ES-I3 (cell line): Measurements from ENCODE around the gene HDAC8.

ENCODE experiments used
- H3K36me3 ChIP-seq: 2 replicates; pipeline ENCODE4 v1.6.1; 2013; ENCODE audit warnings: mild to moderate bottlenecking, low read length, control low read depth, moderate library complexity; ENCODE audit not compliant: insufficient read depth
- H3K4me1 ChIP-seq: 2 replicates; pipeline ENCODE4 v1.6.1; 2013; ENCODE audit warnings: mild to moderate bottlenecking, control low read depth, low read length; ENCODE audit not compliant: insufficient read depth
- H3K9ac ChIP-seq: 2 replicates; pipeline ENCODE4 v1.6.1; 2013; ENCODE audit warnings: low read depth, mild to moderate bottlenecking, low read length, moderate library complexity
- H3K9me3 ChIP-seq: 2 replicates; pipeline ENCODE4 v1.6.1; 2013; ENCODE audit warnings: mild to moderate bottlenecking, low read length, moderate library complexity; ENCODE audit not compliant: control insufficient read depth, insufficient read depth

HDAC8 gene

DNA sequence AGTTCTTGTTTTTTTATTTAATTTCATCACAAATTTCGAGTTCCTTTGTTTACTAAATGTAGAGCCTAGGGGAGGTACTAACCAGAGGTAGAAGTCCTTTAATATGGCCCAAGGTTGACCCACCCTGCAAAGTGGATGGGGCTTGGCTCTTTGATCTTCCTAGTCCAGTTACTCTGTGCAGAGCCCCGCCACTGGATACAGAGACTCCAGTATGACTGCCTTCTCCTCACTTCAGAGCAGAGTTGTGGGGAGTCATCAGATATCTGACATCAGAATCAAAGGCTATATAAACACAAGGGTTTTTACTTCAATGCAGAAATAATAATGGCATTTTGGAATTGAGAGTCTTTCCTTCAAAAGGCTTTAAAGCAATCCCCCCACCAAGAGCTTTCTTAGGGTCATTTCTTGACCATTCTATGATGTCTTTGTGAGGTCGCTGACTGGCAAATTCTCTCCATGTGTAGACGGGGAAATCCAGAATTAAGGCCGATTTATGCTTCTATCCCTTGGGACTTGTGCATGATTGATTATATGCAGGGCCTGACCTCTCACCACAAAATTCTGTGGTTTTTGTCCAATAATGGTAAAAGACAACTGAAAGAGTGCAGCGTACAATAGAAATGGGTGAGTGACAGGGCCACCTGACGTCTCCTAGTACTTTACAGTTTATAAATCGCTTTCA, 178.7 kb downstream of the HDAC8 start:
- Histone ChIP-seq H3K9ac (no peak overlapping the region), H3K4me1 (peaks cover 24% of the 10 kb centered on the region), H3K36me3 (no peaks in the 10 kb centered on the region), H3K9me3 (no peaks in the 10 kb centered on the region)

DNA sequence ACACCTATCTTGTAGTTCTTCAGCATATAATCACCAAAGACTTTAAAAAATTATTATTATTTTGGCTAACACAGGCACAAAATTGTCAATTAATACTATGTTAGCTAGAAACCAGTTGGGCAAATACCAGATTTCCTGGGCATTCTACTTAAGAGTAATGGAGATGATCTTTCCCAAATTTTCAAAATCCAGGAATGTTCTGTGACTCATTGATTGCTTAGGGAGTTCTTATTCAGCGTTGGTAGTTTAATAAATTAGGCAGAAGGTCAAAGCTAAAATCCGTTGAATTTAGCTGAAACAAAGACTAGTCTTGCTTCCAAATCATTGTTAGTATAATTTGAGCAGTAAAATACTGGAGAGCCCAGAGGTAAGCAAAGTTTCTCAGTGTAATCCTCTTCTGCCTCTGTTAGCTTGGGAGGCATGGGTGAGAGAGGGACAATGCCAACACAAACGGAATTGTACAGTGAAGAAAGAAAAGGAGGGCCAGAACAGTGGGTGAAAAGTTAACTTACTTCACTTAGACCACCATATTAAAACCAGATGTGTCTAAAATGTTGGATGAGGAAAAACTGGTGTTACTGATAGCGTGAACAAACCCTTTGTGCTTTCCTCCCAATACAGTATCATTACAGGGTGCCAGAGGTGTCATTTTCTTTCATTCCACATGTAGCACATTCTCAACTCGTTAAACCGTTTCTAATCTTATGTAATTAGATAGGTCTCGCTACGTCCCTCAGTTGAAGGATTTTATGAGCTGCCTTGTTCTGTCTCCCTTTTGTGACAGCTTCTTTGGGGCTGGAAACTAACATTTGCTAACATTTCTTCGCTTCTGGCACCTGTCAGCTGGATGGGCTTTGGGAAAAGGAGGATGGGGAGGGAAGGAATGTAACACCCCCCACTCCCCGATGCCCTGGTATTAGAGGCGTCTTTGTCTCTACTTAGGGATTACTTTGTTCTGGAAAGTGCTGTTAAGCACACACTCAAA, 179.5 kb downstream of the HDAC8 start:
- Histone ChIP-seq H3K9me3 (no peaks in the 10 kb centered on the region), H3K4me1 (peaks cover 24% of the 10 kb centered on the region), H3K9ac (no peak overlapping the region), H3K36me3 (no peaks in the 10 kb centered on the region)

DNA sequence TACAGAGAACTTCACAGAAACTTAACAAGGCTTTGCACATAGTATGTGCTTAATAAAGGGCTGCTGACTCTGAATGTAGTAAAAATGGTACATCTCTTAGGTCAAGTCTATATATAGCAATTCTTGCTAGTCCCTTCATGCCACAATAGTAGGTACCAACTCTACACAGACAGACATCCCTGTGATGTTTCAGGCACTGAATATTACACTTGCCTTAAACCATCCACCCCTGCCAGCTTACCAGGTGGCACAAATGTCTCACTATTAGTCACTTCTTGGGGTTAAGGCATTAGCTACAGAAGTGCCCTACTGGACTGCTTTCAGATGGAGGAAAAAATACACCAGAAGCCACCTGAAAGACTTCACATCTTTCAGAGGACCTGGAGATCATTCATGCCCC, 180.6 kb downstream of the HDAC8 start:
- peaks cover 24% of the 10 kb centered on the region for H3K4me1 ChIP-seq
- H3K9me3 ChIP-seq = no peaks in the 10 kb centered on the region
- no peak overlapping the region for H3K9ac ChIP-seq
- H3K36me3 ChIP-seq = no peaks in the 10 kb centered on the region

DNA sequence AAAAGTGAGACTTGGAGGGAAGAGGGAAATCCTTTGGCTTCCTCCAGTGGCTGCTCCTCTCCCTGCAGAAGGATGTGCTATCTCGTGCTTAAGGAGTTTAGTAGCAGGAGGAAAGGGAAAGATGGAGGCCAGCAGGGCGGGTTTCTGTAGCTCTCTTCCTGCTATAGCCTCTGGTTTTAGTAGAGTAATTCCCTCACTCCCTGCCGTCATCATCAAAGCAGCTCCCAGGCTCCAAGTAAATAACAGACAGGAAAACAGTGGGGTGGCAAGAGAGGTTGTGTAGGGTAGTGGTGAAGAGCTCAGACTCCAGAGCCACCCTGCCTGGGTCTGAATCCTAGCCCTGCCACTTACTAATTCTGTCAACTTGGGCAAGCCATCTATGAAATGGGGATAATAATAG, 185.4 kb downstream of the HDAC8 start:
- H3K4me1 ChIP-seq = 0 out of 2 replicates have a peak, but pooled peaks cover 5% of the 10 kb centered on the region
- no peaks in the 10 kb centered on the region for H3K36me3 ChIP-seq
- H3K9me3 ChIP-seq = no peaks in the 10 kb centered on the region
- H3K9ac ChIP-seq = no peak overlapping the region

DNA sequence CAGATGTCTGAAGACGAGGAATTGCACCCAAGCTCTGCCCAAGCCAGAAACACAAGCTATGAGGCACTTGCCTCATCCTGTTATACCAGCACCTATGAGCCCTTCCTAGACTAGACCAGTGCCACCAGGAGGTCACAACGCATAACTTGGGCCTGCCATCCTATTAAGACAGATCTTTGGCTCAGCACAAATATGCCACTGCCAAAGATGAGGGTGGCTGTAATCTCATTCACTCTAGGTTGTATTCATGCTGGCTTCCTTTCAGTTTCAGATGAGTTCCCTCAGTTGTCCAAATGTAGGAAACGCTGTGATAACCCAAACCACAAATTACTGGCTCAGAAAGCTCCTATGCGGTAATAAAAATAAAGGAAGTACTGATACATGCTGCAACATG, 190.4 kb downstream of the HDAC8 start:
- peaks cover 6% of the 10 kb centered on the region for H3K4me1 ChIP-seq
- H3K9me3 ChIP-seq = no peaks in the 10 kb centered on the region
- no peak overlapping the region for H3K9ac ChIP-seq
- H3K36me3 ChIP-seq = no peaks in the 10 kb centered on the region

DNA sequence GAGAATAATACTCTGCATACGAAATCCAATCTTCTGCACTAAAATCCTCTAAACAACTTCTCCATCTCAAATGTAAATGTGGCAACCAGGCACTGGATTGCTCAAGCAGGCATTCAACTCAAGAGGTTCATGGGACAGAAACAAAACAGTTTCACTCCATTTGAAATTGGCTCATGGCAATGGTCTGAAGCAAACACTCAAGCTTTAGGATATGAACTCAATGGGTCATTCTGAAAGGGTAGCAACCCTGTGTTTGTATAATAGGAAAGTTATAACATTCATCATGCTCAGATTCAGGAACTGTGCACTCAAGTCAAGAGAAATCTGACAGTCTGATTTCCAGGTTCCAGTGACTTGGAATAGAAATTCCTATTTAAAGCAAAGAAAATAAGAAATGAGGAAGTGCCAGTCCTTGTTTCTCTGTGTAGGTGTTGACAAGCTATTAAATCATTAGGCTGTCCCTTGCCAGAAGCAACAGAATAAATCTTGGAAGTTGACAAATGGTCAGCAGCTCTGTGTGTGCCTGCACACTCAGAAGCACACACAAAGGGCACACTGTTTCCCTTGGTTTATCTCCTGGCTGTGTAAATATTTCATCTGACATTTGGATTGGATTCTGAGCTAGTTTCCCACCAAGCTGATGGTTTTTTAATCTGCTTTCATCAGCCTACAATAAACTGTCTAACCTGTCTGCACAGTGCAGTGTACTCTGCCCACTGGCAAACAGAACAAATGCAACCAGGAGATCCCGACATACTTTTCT, 191.0 kb downstream of the HDAC8 start:
- Histone ChIP-seq H3K9me3 (no peaks in the 10 kb centered on the region), H3K36me3 (no peaks in the 10 kb centered on the region), H3K4me1 (peaks cover 6% of the 10 kb centered on the region), H3K9ac (no peak overlapping the region)

DNA sequence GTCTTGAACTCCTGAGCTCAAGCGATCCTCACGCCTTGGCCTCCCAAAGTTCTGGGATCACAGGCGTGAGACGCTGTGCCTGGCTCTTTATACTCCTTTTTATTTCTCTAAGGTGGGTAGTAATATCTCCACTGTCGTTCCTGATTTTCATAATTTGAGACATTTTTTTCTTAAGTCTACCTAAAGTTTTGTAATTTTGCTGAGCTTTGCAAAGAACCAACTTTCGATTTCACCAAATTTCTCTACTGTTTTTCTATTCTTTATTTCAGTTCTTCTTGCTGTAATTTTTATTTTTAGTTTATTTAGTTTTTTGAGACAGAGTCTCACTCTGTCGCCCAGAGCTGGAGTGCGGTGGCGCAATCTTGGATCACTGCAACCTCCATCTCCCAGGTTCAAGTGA, 196.5 kb downstream of the HDAC8 start:
- Histone ChIP-seq H3K9me3 (no peaks in the 10 kb centered on the region), H3K36me3 (no peaks in the 10 kb centered on the region), H3K9ac (no peak overlapping the region), H3K4me1 (peaks cover 4% of the 10 kb centered on the region)

DNA sequence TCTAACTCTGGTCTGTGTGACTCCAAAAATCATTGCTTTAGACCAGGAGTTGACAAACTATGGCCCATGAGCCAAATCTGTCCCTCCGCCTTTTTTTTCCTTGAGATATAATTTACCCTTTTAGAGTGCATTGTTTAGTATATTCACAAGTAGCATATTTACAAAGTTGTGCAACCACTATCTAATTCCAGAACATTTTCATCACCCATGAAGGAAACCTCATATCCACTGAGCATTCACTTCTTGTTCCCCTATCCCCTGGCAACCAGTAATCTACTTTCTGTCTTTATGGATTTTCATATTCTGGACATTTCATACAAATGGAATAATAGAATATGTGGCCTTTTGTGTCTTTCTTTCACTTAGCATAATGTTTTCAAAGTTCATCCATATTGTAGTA, 199.5 kb downstream of the HDAC8 start:
- no peaks in the 10 kb centered on the region for H3K36me3 ChIP-seq
- no peaks in the 10 kb centered on the region for H3K4me1 ChIP-seq
- H3K9ac ChIP-seq = no peak overlapping the region
- H3K9me3 ChIP-seq = no peaks in the 10 kb centered on the region

DNA sequence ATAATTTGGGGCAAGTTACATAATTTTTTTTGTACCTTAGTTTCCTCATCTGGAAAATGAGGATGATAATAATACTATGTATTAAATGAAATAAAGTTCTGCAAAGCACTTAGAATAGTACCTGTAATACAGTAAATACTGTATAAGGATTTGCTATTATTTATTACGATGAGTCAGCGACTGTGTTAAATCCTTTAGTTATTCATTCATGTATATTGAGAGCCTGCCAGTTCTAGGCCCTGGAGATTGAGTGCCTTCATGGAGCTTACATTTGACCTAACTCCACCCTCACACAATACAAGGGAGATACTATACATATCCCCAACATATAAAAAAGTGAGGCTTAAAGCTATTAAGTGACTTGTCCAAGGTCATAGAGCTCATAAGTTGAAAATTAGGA, 199.9 kb downstream of the HDAC8 start:
- Histone ChIP-seq H3K9ac (no peak overlapping the region), H3K4me1 (no peaks in the 10 kb centered on the region), H3K9me3 (no peaks in the 10 kb centered on the region), H3K36me3 (no peaks in the 10 kb centered on the region)

DNA sequence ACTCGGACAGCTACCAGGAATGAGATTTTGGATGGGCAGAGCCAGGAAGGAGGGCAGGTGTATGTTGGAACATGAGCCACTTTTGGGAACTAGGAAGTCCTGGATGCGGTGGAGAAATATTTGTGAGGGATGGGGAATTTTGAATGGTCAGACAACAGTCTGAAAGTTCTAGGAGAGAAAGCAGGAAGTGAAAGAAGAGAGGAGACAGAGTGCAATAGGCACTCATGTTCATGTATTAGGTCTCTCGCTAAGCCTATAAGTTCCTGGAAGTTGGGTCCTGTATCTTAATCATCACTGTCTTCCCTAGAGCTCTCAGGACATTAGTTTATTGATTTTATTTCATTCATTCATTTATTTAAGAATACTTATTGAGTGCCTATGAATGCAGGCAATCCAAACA, 201.2 kb downstream of the HDAC8 start:
- Histone ChIP-seq H3K4me1 (no peaks in the 10 kb centered on the region), H3K9ac (no peak overlapping the region), H3K9me3 (no peaks in the 10 kb centered on the region), H3K36me3 (no peaks in the 10 kb centered on the region)

DNA sequence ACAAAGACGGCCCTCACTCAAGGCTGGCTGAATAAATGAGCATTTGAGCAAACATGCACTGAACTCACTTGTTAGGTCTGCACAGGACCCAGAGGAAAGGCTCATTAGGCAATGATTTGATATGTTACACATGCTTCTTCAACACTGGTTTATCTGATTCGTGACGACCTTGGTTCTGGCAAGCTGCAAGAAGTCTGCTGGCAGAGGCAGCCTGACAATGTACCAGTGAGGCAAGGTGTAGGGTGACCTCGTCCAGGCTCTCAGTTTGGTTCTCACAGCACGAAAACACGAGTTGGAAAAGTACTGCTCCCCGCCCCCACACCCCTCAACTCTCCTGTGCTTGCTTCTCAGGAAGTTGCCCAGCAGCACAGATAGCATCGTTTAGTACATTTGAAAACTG, 203.8 kb downstream of the HDAC8 start:
- H3K9ac ChIP-seq = no peak overlapping the region

DNA sequence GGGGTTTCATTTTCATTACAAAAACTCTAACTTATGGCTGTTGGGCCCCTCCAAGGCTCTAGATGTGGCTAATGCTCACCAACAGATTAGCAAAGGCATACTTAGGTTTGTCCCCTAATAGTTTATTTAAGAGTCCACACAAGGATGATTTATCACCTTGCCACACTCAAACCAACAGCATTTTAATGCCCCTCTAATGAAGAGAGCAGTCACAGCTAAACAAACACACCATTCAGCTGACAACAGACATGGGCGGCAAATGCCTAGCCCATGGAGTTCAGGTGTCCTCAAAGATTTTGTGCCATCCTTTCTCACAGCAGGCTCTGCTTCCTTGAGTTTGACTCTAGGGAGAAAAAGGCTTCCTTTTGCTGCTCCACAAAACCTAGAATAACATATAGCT, 205.1 kb downstream of the HDAC8 start:
- Histone ChIP-seq H3K36me3 (no peaks in the 10 kb centered on the region), H3K9ac (no peak overlapping the region), H3K9me3 (no peaks in the 10 kb centered on the region), H3K4me1 (no peaks in the 10 kb centered on the region)

More for the DNA sequence above, 203.8 kb downstream of the HDAC8 start:
- Histone ChIP-seq H3K9me3 (no peaks in the 10 kb centered on the region), H3K36me3 (no peaks in the 10 kb centered on the region), H3K4me1 (no peaks in the 10 kb centered on the region)

DNA sequence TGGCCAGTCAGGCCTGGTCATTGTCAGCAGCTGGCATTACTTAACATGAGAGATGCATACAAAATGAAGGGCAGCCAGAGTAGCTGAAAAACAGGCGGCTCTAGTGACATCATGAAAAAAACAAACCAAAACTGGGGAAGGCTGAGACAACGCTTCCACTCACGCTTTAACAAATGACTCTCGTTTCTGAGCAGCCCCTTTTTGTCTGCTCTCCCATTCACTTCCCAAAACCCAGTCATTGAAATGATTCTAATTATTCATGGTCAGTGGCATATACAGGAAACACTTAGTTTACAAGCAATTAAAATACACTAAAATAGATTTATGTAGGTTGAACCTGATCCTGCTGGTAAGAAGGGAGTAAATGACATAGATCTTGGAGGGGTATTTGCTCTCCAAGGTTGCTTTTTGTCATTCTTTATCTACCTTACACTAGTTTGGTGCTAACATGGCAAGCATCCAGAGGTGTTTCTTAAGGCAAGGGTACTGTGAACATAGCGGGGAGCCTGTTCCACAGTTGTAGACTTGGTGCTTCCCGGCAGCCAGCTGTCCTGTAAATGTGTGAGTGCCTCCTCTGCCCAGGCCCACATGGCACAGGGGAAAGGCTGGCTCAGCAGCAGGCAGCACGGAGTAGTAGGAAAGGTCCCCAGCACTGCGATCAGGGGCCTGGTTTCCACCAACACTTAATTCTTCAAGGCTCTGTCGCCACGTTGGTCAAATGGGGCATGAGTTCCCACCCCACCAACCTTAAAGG, 205.8 kb downstream of the HDAC8 start:
- H3K4me1 ChIP-seq = no peaks in the 10 kb centered on the region
- H3K9me3 ChIP-seq = no peaks in the 10 kb centered on the region
- H3K36me3 ChIP-seq = no peaks in the 10 kb centered on the region
- H3K9ac ChIP-seq = no peak overlapping the region

DNA sequence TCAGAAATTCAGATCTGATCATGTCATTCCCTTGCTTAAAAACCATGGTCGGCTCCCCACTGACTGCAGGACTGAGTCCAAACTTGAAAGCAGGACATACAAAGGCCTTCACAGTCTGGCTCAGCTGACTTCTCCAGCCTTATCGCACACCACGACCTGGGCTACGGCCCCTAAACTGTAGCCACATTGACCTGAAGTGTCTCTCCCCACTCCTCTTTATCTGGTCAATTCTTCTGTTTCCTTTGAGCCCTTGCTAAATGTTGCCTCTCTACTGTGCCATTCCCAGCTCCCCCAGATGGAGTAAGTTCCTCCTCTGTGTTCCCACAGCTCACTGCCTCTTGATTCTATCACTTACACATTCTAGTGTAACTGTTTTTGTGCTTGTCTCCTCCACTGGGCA, 206.5 kb downstream of the HDAC8 start:
- no peaks in the 10 kb centered on the region for H3K36me3 ChIP-seq
- H3K9me3 ChIP-seq = no peaks in the 10 kb centered on the region
- H3K4me1 ChIP-seq = no peaks in the 10 kb centered on the region
- H3K9ac ChIP-seq = no peak overlapping the region
